Left lobe of liver (tissue), 2 donors: ENCODE data around the gene MYO6. TPM values are rescaled to one million over a fixed set of nuclear protein-coding genes. Genes with fewer than 3 reads are reported as not detected.
"Not testable (repeated sequence)": the region's sequence is repeated elsewhere in the genome, so short reads cannot be mapped to it uniquely, and the experiment has no call there.

Source experiments
- ATAC-seq: fragments of 200-7000 bp; cut with Tn5 transposase; one replicate; pipeline ENCODE4 v1.9.1; 2020; ENCODE audit warnings: mild to moderate bottlenecking, moderate library complexity
- DNase-seq: peaks from one replicate; pipeline ENCODE4 v3.0.0-alpha.2; 2020; ENCODE audit warnings: low spot score
- total RNA-seq: library from RNA; stranded (reverse); gene quantifications from one replicate; pipeline ENCODE4 v1.2.1, GENCODE V29; 2021
- donor health status: DM: no; HTN: no; CAD: no; lungs with moderate emphysema.
- donor health status: DM: no; HTN: yes; CAD: no.

Gene MYO6
- total RNA-seq, 1 donor from 2014 or later: 15.3 TPM

- DNase-seq: no peak
- no peak for ATAC-seq
Observed at GRCh38 chr6:75880305-75880704, 131.3 kb downstream of the MYO6 start.

- DNase-seq: no peak
- no peak for ATAC-seq
Observed at GRCh38 chr6:75882734-75883133, 133.7 kb downstream of the MYO6 start.

- ATAC-seq (peak; percentile 70), DNase-seq (no peak)
Observed at GRCh38 chr6:75884822-75885221, 135.8 kb downstream of the MYO6 start.

- DNase-seq (no peak), ATAC-seq (no peak)
Observed at GRCh38 chr6:75892384-75892783, 143.3 kb downstream of the MYO6 start.

GRCh38 chr6:75893058-75893775 is 144.2 kb downstream of the MYO6 start:
- no peak for DNase-seq

GRCh38 chr6:75893776-75894152 is 144.7 kb downstream of the MYO6 start:
- no peak for DNase-seq
- peak; percentile 72 for ATAC-seq

More at GRCh38 chr6:75893058-75893775, 144.2 kb downstream of the MYO6 start:
- peak; percentile 92 for ATAC-seq

GRCh38 chr6:75896526-75896925 is 147.5 kb downstream of the MYO6 start:
- DNase-seq (no peak), ATAC-seq (no peak)

GRCh38 chr6:75900216-75900615 is 151.2 kb downstream of the MYO6 start:
- DNase-seq, ATAC-seq: not testable (repeated sequence)

- DNase-seq, ATAC-seq: not testable (repeated sequence)
Observed at GRCh38 chr6:75905129-75905528, 156.1 kb downstream of the MYO6 start.

- ATAC-seq: no peak
- DNase-seq: no peak
Observed at GRCh38 chr6:75906871-75907270, 157.8 kb downstream of the MYO6 start.

GRCh38 chr6:75907444-75907843 is 158.4 kb downstream of the MYO6 start:
- ATAC-seq: no peak

GRCh38 chr6:75913040-75913439 is 164.0 kb downstream of the MYO6 start:
- no peak for ATAC-seq
- no peak for DNase-seq

More at GRCh38 chr6:75907444-75907843, 158.4 kb downstream of the MYO6 start:
- no peak for DNase-seq

- no peak for DNase-seq
- ATAC-seq: no peak
Observed at GRCh38 chr6:75922226-75922625, 173.2 kb downstream of the MYO6 start.

- ATAC-seq: no peak
Observed at GRCh38 chr6:75926293-75927168, 177.5 kb downstream of the MYO6 start.

GRCh38 chr6:75931011-75931680 is 182.1 kb downstream of the MYO6 start:
- ATAC-seq (no peak), DNase-seq (no peak)

More at GRCh38 chr6:75926293-75927168, 177.5 kb downstream of the MYO6 start:
- DNase-seq: no peak

- DNase-seq (no peak), ATAC-seq (no peak)
Observed at GRCh38 chr6:75932067-75932466, 183.0 kb downstream of the MYO6 start.

- DNase-seq (no peak), ATAC-seq (peak; percentile 34)
Observed at GRCh38 chr6:75933387-75933975, 184.4 kb downstream of the MYO6 start.

- ATAC-seq: peak; percentile 96
- DNase-seq: peak; percentile 50
Observed at GRCh38 chr6:75934643-75935472, 185.8 kb downstream of the MYO6 start.

- ATAC-seq (no peak), DNase-seq (no peak)
Observed at GRCh38 chr6:75935473-75935793, 186.4 kb downstream of the MYO6 start.

- ATAC-seq: no peak
- DNase-seq: no peak
Observed at GRCh38 chr6:75936682-75937081, 187.6 kb downstream of the MYO6 start.
